ENCODE data around the gene SH3BP1.

The SH3BP1 gene

GRCh38 chr22:37664249-37665101 lies 25.0 kb downstream of the SH3BP1 start:
- ChIA-PET CTCF (interaction anchor here (1.0 to 39.6 kb wide), 3 partner anchors 13 to 70 kb away, joined by 3 to 672 read pairs (median 494); partner anchors contain the start of genes LGALS1, NOL12 and SH3BP1), POLR2A (no interaction called here)
- Histone ChIP-seq H3K4me1 (ENCODE audit: control extremely low read depth in 1 of 4, control insufficient read depth in 4 of 4, insufficient read depth in 4 of 4, low read length in 3 of 4) (peaks cover 9 to 25% (median 22%) of the 10 kb centered on the region in 4 experiments), H3K27ac (ENCODE audit: insufficient read depth in 1 of 2, low read depth in 1 of 2, low read length in 2 of 2, poor library complexity in 1 of 2, severe bottlenecking in 2 of 2) (no peak overlapping the region), H3K36me3 (ENCODE audit: control insufficient read depth in 4 of 4, insufficient read depth in 4 of 4, low read length in 3 of 4) (peaks cover 5 to 54% (median 23%) of the 10 kb centered on the region in 4 experiments), H3K9me3 (ENCODE audit: control extremely low read depth in 1 of 5, control insufficient read depth in 4 of 5, insufficient read depth in 2 of 5, low read depth in 1 of 5, low read length in 4 of 5) (no peaks in the 10 kb centered on the region), H3K27me3 (replicated peaks in 2 of 5; ENCODE audit: control insufficient read depth in 4 of 5, insufficient read depth in 5 of 5, low read length in 4 of 5) (no peaks in the 10 kb centered on the region), H3K4me3 (ENCODE audit: control insufficient read depth in 1 of 7, extremely low read depth in 1 of 7, insufficient read depth in 4 of 7, low read depth in 2 of 7, low read length in 6 of 7) (no peak overlapping the region)
- 94% methylated on average over 16 of the region's 16 CpGs for WGBS (ENCODE audit: insufficient coverage)
- no peak for DNase-seq

- DNase-seq, result no peak
- no peak overlapping the region for H3K4me3 ChIP-seq (ENCODE audit: control insufficient read depth in 1 of 7, extremely low read depth in 1 of 7, insufficient read depth in 4 of 7, low read depth in 2 of 7, low read length in 6 of 7)
- POLR2A ChIA-PET, result no interaction called here
- H3K27me3 ChIP-seq (replicated peaks in 2 of 5; ENCODE audit: control insufficient read depth in 4 of 5, insufficient read depth in 5 of 5, low read length in 4 of 5), result no peaks in the 10 kb centered on the region
- WGBS (ENCODE audit: insufficient coverage), result 96% methylated on average over 23 of the region's 24 CpGs
- CTCF ChIA-PET, result interaction anchor here (25.2 to 39.6 kb wide), 2 partner anchors 12 to 28 kb away, joined by 494 to 672 read pairs; partner anchors contain the start of genes LGALS1, NOL12 and SH3BP1
- no peak overlapping the region for H3K27ac ChIP-seq (ENCODE audit: insufficient read depth in 1 of 2, low read depth in 1 of 2, low read length in 2 of 2, poor library complexity in 1 of 2, severe bottlenecking in 2 of 2)
- no peaks in the 10 kb centered on the region for H3K9me3 ChIP-seq (ENCODE audit: control extremely low read depth in 1 of 5, control insufficient read depth in 4 of 5, insufficient read depth in 2 of 5, low read depth in 1 of 5, low read length in 4 of 5)
- peaks cover 3 to 15% (median 12%) of the 10 kb centered on the region in 4 experiments for H3K4me1 ChIP-seq (ENCODE audit: control extremely low read depth in 1 of 4, control insufficient read depth in 4 of 4, insufficient read depth in 4 of 4, low read length in 3 of 4)
- H3K36me3 ChIP-seq (ENCODE audit: control insufficient read depth in 4 of 4, insufficient read depth in 4 of 4, low read length in 3 of 4), result peaks cover 5 to 51% (median 23%) of the 10 kb centered on the region in 4 experiments
Observed at GRCh38 chr22:37665487-37665886, 26.0 kb downstream of the SH3BP1 start.

GRCh38 chr22:37669586-37669985 lies 30.1 kb downstream of the SH3BP1 start:
- POLR2A ChIA-PET, result no interaction called here
- CTCF ChIA-PET, result interaction anchor here (0.7 to 39.6 kb wide), 4 partner anchors 6 to 93 kb away, joined by 3 to 672 read pairs (median 494); partner anchors contain the start of genes LGALS1, NOL12, PDXP and SH3BP1
- DNase-seq, result no peak
- Histone ChIP-seq H3K27me3 (replicated peaks in 2 of 5; ENCODE audit: control insufficient read depth in 4 of 5, insufficient read depth in 5 of 5, low read length in 4 of 5) (no peaks in the 10 kb centered on the region), H3K9me3 (ENCODE audit: control extremely low read depth in 1 of 5, control insufficient read depth in 4 of 5, insufficient read depth in 2 of 5, low read depth in 1 of 5, low read length in 4 of 5) (no peaks in the 10 kb centered on the region), H3K27ac (ENCODE audit: insufficient read depth in 1 of 2, low read depth in 1 of 2, low read length in 2 of 2, poor library complexity in 1 of 2, severe bottlenecking in 2 of 2) (no peak overlapping the region), H3K4me3 (ENCODE audit: control insufficient read depth in 1 of 7, extremely low read depth in 1 of 7, insufficient read depth in 4 of 7, low read depth in 2 of 7, low read length in 6 of 7) (no peak overlapping the region), H3K36me3 (ENCODE audit: control insufficient read depth in 4 of 4, insufficient read depth in 4 of 4, low read length in 3 of 4) (peaks cover 5 to 29% (median 20%) of the 10 kb centered on the region in 4 experiments), H3K4me1 (ENCODE audit: control extremely low read depth in 1 of 4, control insufficient read depth in 4 of 4, insufficient read depth in 4 of 4, low read length in 3 of 4) (peaks cover 5 to 41% (median 37%) of the 10 kb centered on the region in 4 experiments)
- 97% methylated on average over 5 of the region's 6 CpGs for WGBS (ENCODE audit: insufficient coverage)

GRCh38 chr22:37672206-37672919 lies 32.9 kb downstream of the SH3BP1 start:
- ChIA-PET POLR2A (interaction anchor here (0.6 to 1.6 kb wide), 4 partner anchors 11 to 33 kb away, joined by 3 to 5 read pairs (median 4); partner anchors contain the start of genes PDXP and SH3BP1), CTCF (interaction anchor here (1.2 to 39.6 kb wide), 5 partner anchors 5 to 120 kb away, joined by 3 to 672 read pairs (median 494); partner anchors contain the start of genes LGALS1, NOL12, PDXP and SH3BP1)
- 22% methylated on average over 12 of the region's 15 CpGs for WGBS (ENCODE audit: insufficient coverage)
- H3K36me3 ChIP-seq (ENCODE audit: control insufficient read depth in 4 of 4, insufficient read depth in 4 of 4, low read length in 3 of 4), result peaks cover 0 to 5% (median 2%) of the 10 kb centered on the region in 4 experiments
- peak; percentile 32 to 68 (median 47) for DNase-seq
- H3K27me3 ChIP-seq (replicated peaks in 2 of 5; ENCODE audit: control insufficient read depth in 4 of 5, insufficient read depth in 5 of 5, low read length in 4 of 5), result no peaks in the 10 kb centered on the region
- peak overlapping the region in 4 of 7 experiments; percentile 26 to 61 (median 49) for H3K4me3 ChIP-seq (ENCODE audit: control insufficient read depth in 1 of 7, extremely low read depth in 1 of 7, insufficient read depth in 4 of 7, low read depth in 2 of 7, low read length in 6 of 7)
- H3K9me3 ChIP-seq (ENCODE audit: control extremely low read depth in 1 of 5, control insufficient read depth in 4 of 5, insufficient read depth in 2 of 5, low read depth in 1 of 5, low read length in 4 of 5), result no peaks in the 10 kb centered on the region
- peak overlapping the region in 1 of 2 experiments; percentile 19 for H3K27ac ChIP-seq (ENCODE audit: insufficient read depth in 1 of 2, low read depth in 1 of 2, low read length in 2 of 2, poor library complexity in 1 of 2, severe bottlenecking in 2 of 2)
- H3K4me1 ChIP-seq (ENCODE audit: control extremely low read depth in 1 of 4, control insufficient read depth in 4 of 4, insufficient read depth in 4 of 4, low read length in 3 of 4), result peaks cover 5 to 66% (median 61%) of the 10 kb centered on the region in 4 experiments

- DNase-seq, result peak; percentile 31 to 80 (median 74)
- Histone ChIP-seq H3K36me3 (ENCODE audit: control insufficient read depth in 4 of 4, insufficient read depth in 4 of 4, low read length in 3 of 4) (peaks cover 0 to 2% (median 0%) of the 10 kb centered on the region in 4 experiments), H3K27me3 (replicated peaks in 2 of 5; ENCODE audit: control insufficient read depth in 4 of 5, insufficient read depth in 5 of 5, low read length in 4 of 5) (no peaks in the 10 kb centered on the region), H3K27ac (ENCODE audit: insufficient read depth in 1 of 2, low read depth in 1 of 2, low read length in 2 of 2, poor library complexity in 1 of 2, severe bottlenecking in 2 of 2) (peak overlapping the region in 1 of 2 experiments; percentile 34), H3K9me3 (ENCODE audit: control extremely low read depth in 1 of 5, control insufficient read depth in 4 of 5, insufficient read depth in 2 of 5, low read depth in 1 of 5, low read length in 4 of 5) (no peaks in the 10 kb centered on the region), H3K4me1 (ENCODE audit: control extremely low read depth in 1 of 4, control insufficient read depth in 4 of 4, insufficient read depth in 4 of 4, low read length in 3 of 4) (peaks cover 5 to 72% (median 67%) of the 10 kb centered on the region in 4 experiments), H3K4me3 (ENCODE audit: control insufficient read depth in 1 of 7, extremely low read depth in 1 of 7, insufficient read depth in 4 of 7, low read depth in 2 of 7, low read length in 6 of 7) (peak overlapping the region in 5 of 7 experiments; percentile 26 to 61 (median 46))
- WGBS (ENCODE audit: insufficient coverage), result 14% methylated on average over 8 of the region's 11 CpGs
- ChIA-PET POLR2A (interaction anchor here (0.6 to 1.0 kb wide), 2 partner anchors 15 to 34 kb away, joined by 3 to 4 read pairs; partner anchors contain the start of genes PDXP and SH3BP1), CTCF (interaction anchor here (1.7 to 39.6 kb wide), 4 partner anchors 5 to 119 kb away, joined by 3 to 672 read pairs (median 494); partner anchors contain the start of genes LGALS1, NOL12, PDXP and SH3BP1)
Observed at GRCh38 chr22:37672920-37673455, 33.5 kb downstream of the SH3BP1 start.

GRCh38 chr22:37674248-37674647 lies 34.8 kb downstream of the SH3BP1 start:
- H3K27ac ChIP-seq (ENCODE audit: insufficient read depth in 1 of 2, low read depth in 1 of 2, low read length in 2 of 2, poor library complexity in 1 of 2, severe bottlenecking in 2 of 2), result peak overlapping the region in 1 of 2 experiments; percentile 49
- H3K9me3 ChIP-seq (ENCODE audit: control extremely low read depth in 1 of 5, control insufficient read depth in 4 of 5, insufficient read depth in 2 of 5, low read depth in 1 of 5, low read length in 4 of 5), result no peaks in the 10 kb centered on the region
- CTCF ChIA-PET, result interaction anchor here (1.8 to 39.6 kb wide), 4 partner anchors 3 to 37 kb away, joined by 5 to 672 read pairs (median 494); partner anchors contain the start of genes LGALS1, NOL12, PDXP and SH3BP1
- 100% methylated on average over 1 of the region's 12 CpGs for WGBS (ENCODE audit: insufficient coverage)
- DNase-seq, result no peak
- no peak overlapping the region for H3K4me3 ChIP-seq (ENCODE audit: control insufficient read depth in 1 of 7, extremely low read depth in 1 of 7, insufficient read depth in 4 of 7, low read depth in 2 of 7, low read length in 6 of 7)
- no peaks in the 10 kb centered on the region for H3K27me3 ChIP-seq (replicated peaks in 2 of 5; ENCODE audit: control insufficient read depth in 4 of 5, insufficient read depth in 5 of 5, low read length in 4 of 5)
- H3K4me1 ChIP-seq (ENCODE audit: control extremely low read depth in 1 of 4, control insufficient read depth in 4 of 4, insufficient read depth in 4 of 4, low read length in 3 of 4), result peaks cover 5 to 80% (median 72%) of the 10 kb centered on the region in 4 experiments
- POLR2A ChIA-PET, result no interaction called here
- peaks cover 0 to 6% (median 0%) of the 10 kb centered on the region in 4 experiments for H3K36me3 ChIP-seq (ENCODE audit: control insufficient read depth in 4 of 4, insufficient read depth in 4 of 4, low read length in 3 of 4)

All from common myeloid progenitor, CD34-positive (primary cell).